A673 (cell line): ENCODE data around the gene SDC1.
"Not testable (repeated sequence)": the region's sequence is repeated elsewhere in the genome, so short reads cannot be mapped to it uniquely, and the experiment has no call there.

ENCODE experiments used
- CTCF ChIP-seq: fragments of 300-800, 200-600 bp; sonication (generic); conservative IDR thresholded peaks from 2 replicates; pipeline ENCODE4 v1.5.1; 2017; ENCODE audit warnings: low read depth, mild to moderate bottlenecking, antibody characterized with exemption, low read length, moderate library complexity, mixed read lengths
- EZH2 ChIP-seq: fragments of 200-600 bp; sonication (generic); IDR thresholded peaks from 2 replicates; pipeline ENCODE4 v1.6.1; 2017; ENCODE audit warnings: borderline replicate concordance, low read depth, mild to moderate bottlenecking, mixed read lengths, antibody characterized with exemption, low read length; ENCODE audit not compliant: poor library complexity, severe bottlenecking

GRCh38 chr2:20234597-20234996 is 9.7 kb upstream of the SDC1 start:
- not testable (repeated sequence) for TF ChIP-seq CTCF, EZH2
